ENCODE measurements around the gene CRMP1. TPM values are rescaled to one million over a fixed set of nuclear protein-coding genes. Genes with fewer than 3 reads are reported as not detected.

CRMP1 gene
- total RNA-seq, 1 donor from 2014 or later = 1.4 TPM

- Histone ChIP-seq H3K27ac (replicated peaks) (peak overlapping the region; percentile 58), H3K4me3 (no peak overlapping the region), H3K4me1 (peaks cover 25% of the 10 kb centered on the region), H3K9me3 (replicated peaks) (no peaks in the 10 kb centered on the region), H3K27me3 (ENCODE audit: low read depth) (peaks cover 41% of the 10 kb centered on the region), H3K36me3 (no peaks in the 10 kb centered on the region)
- DNase-seq = no peak
- TF ChIP-seq CTCF (IDR thresholded peaks at IDR 0.05; ENCODE audit: borderline replicate concordance) = no peak
- intact Hi-C loops (cut with micrococcal nuclease) = no loop called here
Measured at GRCh38 chr4:5845035-5845905, 47.6 kb downstream of the CRMP1 start.

- H3K27me3 ChIP-seq (ENCODE audit: low read depth) = peaks cover 42% of the 10 kb centered on the region
- peak overlapping the region; percentile 58 for H3K27ac ChIP-seq (replicated peaks)
- H3K4me1 ChIP-seq = peaks cover 38% of the 10 kb centered on the region
- no peaks in the 10 kb centered on the region for H3K9me3 ChIP-seq (replicated peaks)
- no peaks in the 10 kb centered on the region for H3K36me3 ChIP-seq
- DNase-seq = no peak
- no peak for TF ChIP-seq CTCF (IDR thresholded peaks at IDR 0.05; ENCODE audit: borderline replicate concordance)
- intact Hi-C loops (cut with micrococcal nuclease) = no loop called here
- no peak overlapping the region for H3K4me3 ChIP-seq
Measured at GRCh38 chr4:5843573-5844530, 49.0 kb downstream of the CRMP1 start.

GRCh38 chr4:5842456-5842855 lies 50.4 kb downstream of the CRMP1 start:
- Histone ChIP-seq H3K4me3 (no peak overlapping the region), H3K4me1 (peaks cover 38% of the 10 kb centered on the region), H3K27ac (replicated peaks) (no peak overlapping the region), H3K36me3 (no peaks in the 10 kb centered on the region), H3K9me3 (replicated peaks) (no peaks in the 10 kb centered on the region), H3K27me3 (ENCODE audit: low read depth) (peaks cover 29% of the 10 kb centered on the region)
- no peak for TF ChIP-seq CTCF (IDR thresholded peaks at IDR 0.05; ENCODE audit: borderline replicate concordance)
- DNase-seq = no peak
- intact Hi-C loops (cut with micrococcal nuclease) = no loop called here

- no peaks in the 10 kb centered on the region for H3K36me3 ChIP-seq
- H3K4me1 ChIP-seq = peaks cover 33% of the 10 kb centered on the region
- H3K4me3 ChIP-seq = peak overlapping the region; percentile 38
- H3K27ac ChIP-seq (replicated peaks) = peak overlapping the region; percentile 65
- intact Hi-C loops (cut with micrococcal nuclease) = no loop called here
- H3K27me3 ChIP-seq (ENCODE audit: low read depth) = peaks cover 14% of the 10 kb centered on the region
- TF ChIP-seq CTCF (IDR thresholded peaks at IDR 0.05; ENCODE audit: borderline replicate concordance) = no peak
- H3K9me3 ChIP-seq (replicated peaks) = no peaks in the 10 kb centered on the region
- peak; percentile 77 for DNase-seq
Measured at GRCh38 chr4:5839751-5840674, 52.9 kb downstream of the CRMP1 start.
